Gastroesophageal sphincter (tissue), 3 donors: Measurements from ENCODE around the gene COL19A1.

Source experiments
- CTCF ChIP-seq, 4 experiments: fragments of 200-600 bp in 2 of 4; fragments of 450-650 bp in 2 of 4; sonication (generic) in 1 of 4; IDR thresholded peaks; one replicate each; pipeline ENCODE4 v1.5.1; 2017 to 2019; ENCODE audit warnings: antibody characterized with exemption in 4 of 4, mild to moderate bottlenecking in 2 of 4, moderate library complexity in 2 of 4
- EP300 ChIP-seq: sonication (generic); formaldehyde crosslinking; IDR thresholded peaks from one replicate; pipeline ENCODE4 v1.6.1; 2017; ENCODE audit warnings: antibody characterized with exemption, mild to moderate bottlenecking
- POLR2A ChIP-seq, 2 donors: fragments of 450-650 bp; IDR thresholded peaks; one replicate each; pipeline ENCODE4 v1.6.1; 2017; ENCODE audit warnings: antibody characterized with exemption in 2 of 2, mild to moderate bottlenecking in 2 of 2, moderate library complexity in 1 of 2
- POLR2AphosphoS5 ChIP-seq: sonication (generic); formaldehyde crosslinking; IDR thresholded peaks from one replicate; pipeline ENCODE4 v1.6.1; 2017; ENCODE audit warnings: antibody characterized with exemption

GRCh38 chr6:70208235-70208790, 342.0 kb downstream of the COL19A1 start:
- no peak for TF ChIP-seq CTCF (IDR thresholded peaks at IDR 0.05)
- TF ChIP-seq POLR2A (IDR thresholded peaks at IDR 0.05): no peak
- TF ChIP-seq POLR2AphosphoS5: no peak
- TF ChIP-seq EP300: no peak
